Measurements from ENCODE around the gene XPNPEP3. TPM values are rescaled to one million over a fixed set of nuclear protein-coding genes. Genes with fewer than 3 reads are reported as not detected.

The XPNPEP3 gene
- polyA plus RNA-seq, 1 of the 3 experiments (the other 2 are of a cell fraction), result 8.6 TPM

- no peaks in the 10 kb centered on the region for H3K9me2 ChIP-seq
- 82% methylated on average over 2 of the region's 2 CpGs for WGBS (ENCODE audit: low lambda C conversion rate)
- H3K79me2 ChIP-seq (ENCODE audit: insufficient read depth), result peaks cover 75% of the 10 kb centered on the region
- H4K20me1 ChIP-seq (ENCODE audit: insufficient read depth), result no peaks in the 10 kb centered on the region
- H3F3A ChIP-seq (replicated peaks; ENCODE audit: insufficient read depth), result no peaks in the 10 kb centered on the region
- DNase-seq, result no peak
- no peak overlapping the region for H3K27ac ChIP-seq (ENCODE audit: low read depth in 2 of 2, low read length in 1 of 2)
- H3K4me2 ChIP-seq, result no peak overlapping the region
- CTCF ChIA-PET, result no interaction called here
- peaks cover 0 to 5% of the 10 kb centered on the region in 2 experiments for H3K36me3 ChIP-seq (replicated peaks in 1 of 2; ENCODE audit: control insufficient read depth in 1 of 2, insufficient read depth in 2 of 2, low read length in 1 of 2)
- no peak overlapping the region for H3K4me3 ChIP-seq (ENCODE audit: low read depth in 2 of 2, low read length in 1 of 2)
- TF ChIP-seq NFIC (IDR thresholded peaks at IDR 0.05; ENCODE audit: borderline replicate concordance) (no peak), ZBTB33 (IDR thresholded peaks at IDR 0.05; ENCODE audit: borderline replicate concordance, low read depth) (no peak), RAD21 (IDR thresholded peaks at IDR 0.05; ENCODE audit: low read length) (no peak), MEF2A (IDR thresholded peaks at IDR 0.05; ENCODE audit: borderline replicate concordance, low read depth) (no peak), GATA2 (CRISPR knock-in tag; IDR thresholded peaks at IDR 0.05) (no peak), SMC3 (IDR thresholded peaks at IDR 0.05; ENCODE audit: low read depth, low read length) (no peak), SIN3A (IDR thresholded peaks at IDR 0.05; ENCODE audit: borderline replicate concordance, low read depth, low read length) (no peak), FOSL2 (IDR thresholded peaks at IDR 0.05; ENCODE audit: borderline replicate concordance, low read depth) (no peak), TCF12 (IDR thresholded peaks at IDR 0.05) (no peak), JUND (IDR thresholded peaks at IDR 0.05) (no peak), TEAD4 (IDR thresholded peaks at IDR 0.05; ENCODE audit: borderline replicate concordance, insufficient read depth) (no peak)
- H3K4me1 ChIP-seq (ENCODE audit: control insufficient read depth in 1 of 2, insufficient read depth in 2 of 2, low read depth in 1 of 2, low read length in 1 of 2), result no peaks in the 10 kb centered on the region
- H3K27me3 ChIP-seq (ENCODE audit: insufficient read depth), result no peaks in the 10 kb centered on the region
- no peaks in the 10 kb centered on the region for H3K9me3 ChIP-seq
- no peak overlapping the region for H2AFZ ChIP-seq (ENCODE audit: low read depth)
- no peak overlapping the region for H3K9ac ChIP-seq
- POLR2A ChIA-PET, result no interaction called here
Observed at GRCh38 chr22:40958299-40958698, 101.4 kb downstream of the XPNPEP3 start.

GRCh38 chr22:40960145-40960544, 103.2 kb downstream of the XPNPEP3 start:
- POLR2A ChIA-PET, result interaction anchor here (0.8 to 1.2 kb wide), 2 partner anchors 9 to 53 kb away, joined by 3 to 4 read pairs; partner anchors contain the start of gene RBX1
- peaks cover 62% of the 10 kb centered on the region for H3K79me2 ChIP-seq (ENCODE audit: insufficient read depth)
- CTCF ChIA-PET, result interaction anchor here (0.6 kb wide), 1 partner anchor 16 kb away, joined by 3 read pairs; no protein-coding TSS in a partner anchor

More at GRCh38 chr22:40960145-40960544, 103.2 kb downstream of the XPNPEP3 start:
- Histone ChIP-seq H3K4me2 (no peak overlapping the region), H3K4me3 (ENCODE audit: low read depth in 2 of 2, low read length in 1 of 2) (no peak overlapping the region), H3K9me3 (no peaks in the 10 kb centered on the region), H4K20me1 (ENCODE audit: insufficient read depth) (no peaks in the 10 kb centered on the region), H3F3A (replicated peaks; ENCODE audit: insufficient read depth) (no peaks in the 10 kb centered on the region), H2AFZ (ENCODE audit: low read depth) (no peak overlapping the region), H3K27ac (ENCODE audit: low read depth in 2 of 2, low read length in 1 of 2) (no peak overlapping the region), H3K27me3 (ENCODE audit: insufficient read depth) (no peaks in the 10 kb centered on the region), H3K9ac (no peak overlapping the region), H3K9me2 (no peaks in the 10 kb centered on the region), H3K36me3 (replicated peaks in 1 of 2; ENCODE audit: control insufficient read depth in 1 of 2, insufficient read depth in 2 of 2, low read length in 1 of 2) (peaks cover 8% of the 10 kb centered on the region in 2 experiments), H3K4me1 (ENCODE audit: control insufficient read depth in 1 of 2, insufficient read depth in 2 of 2, low read depth in 1 of 2, low read length in 1 of 2) (no peaks in the 10 kb centered on the region)
- 94% methylated on average over 2 of the region's 2 CpGs for WGBS (ENCODE audit: low lambda C conversion rate)
- DNase-seq, result no peak
- TF ChIP-seq NFIC (IDR thresholded peaks at IDR 0.05; ENCODE audit: borderline replicate concordance) (no peak), USF1 (IDR thresholded peaks at IDR 0.05; ENCODE audit: borderline replicate concordance, low read depth) (no peak), RCOR1 (IDR thresholded peaks at IDR 0.05; ENCODE audit: low read length) (no peak), CHD2 (IDR thresholded peaks at IDR 0.05; ENCODE audit: low read length, partially characterized antibody) (no peak), RFX5 (IDR thresholded peaks at IDR 0.05; ENCODE audit: low read length) (no peak), GATA2 (CRISPR knock-in tag; IDR thresholded peaks at IDR 0.05) (no peak), USF2 (IDR thresholded peaks at IDR 0.05; ENCODE audit: borderline replicate concordance, low read depth, low read length) (no peak), FOXJ3 (CRISPR knock-in tag; IDR thresholded peaks at IDR 0.05) (no peak), ELF1 (IDR thresholded peaks at IDR 0.05) (no peak), IRF3 (IDR thresholded peaks at IDR 0.05; ENCODE audit: low read depth, low read length) (no peak), TCF12 (IDR thresholded peaks at IDR 0.05) (no peak), TEAD4 (IDR thresholded peaks at IDR 0.05; ENCODE audit: borderline replicate concordance, insufficient read depth) (no peak), EZH2phosphoT487 (IDR thresholded peaks at IDR 0.05; ENCODE audit: borderline replicate concordance, low read depth) (no peak), FOXM1 (IDR thresholded peaks at IDR 0.05; ENCODE audit: low read depth) (no peak), MEF2A (IDR thresholded peaks at IDR 0.05; ENCODE audit: borderline replicate concordance, low read depth) (no peak), ZBTB33 (IDR thresholded peaks at IDR 0.05; ENCODE audit: borderline replicate concordance, low read depth) (no peak), JUND (IDR thresholded peaks at IDR 0.05) (no peak)

Data from SK-N-SH (cell line).